Endodermal cell (in vitro differentiated cells): ENCODE measurements around the gene CHP2. TPM values are rescaled to one million over a fixed set of nuclear protein-coding genes. Genes with fewer than 3 reads are reported as not detected.

ENCODE experiments used
- DNase-seq: peaks from one replicate; pipeline ENCODE4 v3.0.0-alpha.2; 2017
- H3K27ac ChIP-seq: 2 replicates; pipeline ENCODE4 v1.5.1; 2013; ENCODE audit warnings: mild to moderate bottlenecking, low read depth, low read length, moderate library complexity
- H3K27me3 ChIP-seq: 2 replicates; pipeline ENCODE4 v1.6.1; 2013; ENCODE audit warnings: mild to moderate bottlenecking, low read length, moderate library complexity; ENCODE audit not compliant: insufficient read depth, control insufficient read depth, poor library complexity, severe bottlenecking
- H3K36me3 ChIP-seq: 2 replicates; pipeline ENCODE4 v1.7.0; 2013; ENCODE audit warnings: mild to moderate bottlenecking, low read length, moderate library complexity; ENCODE audit not compliant: control insufficient read depth, insufficient read depth
- H3K4me1 ChIP-seq: one replicate; pipeline ENCODE4 v1.7.0; 2013; ENCODE audit warnings: low read length; ENCODE audit not compliant: control insufficient read depth, insufficient read depth
- H3K4me3 ChIP-seq: 2 replicates; pipeline ENCODE4 v1.5.1; 2013; ENCODE audit warnings: mild to moderate bottlenecking, low read length, moderate library complexity
- H3K9ac ChIP-seq: 2 replicates; pipeline ENCODE4 v1.6.1; 2013; ENCODE audit warnings: mild to moderate bottlenecking, low read length, moderate library complexity; ENCODE audit not compliant: poor library complexity, severe bottlenecking; ENCODE audit errors: extremely low read depth
- H3K9me3 ChIP-seq: 2 replicates; pipeline ENCODE4 v1.6.1; 2013; ENCODE audit warnings: mild to moderate bottlenecking, low read length, moderate library complexity; ENCODE audit not compliant: control insufficient read depth
- H3K27ac Mint-ChIP-seq: 2 replicates; pipeline ENCODE4 v1.8.0; 2020; ENCODE audit warnings: mixed read lengths
- H3K27me3 Mint-ChIP-seq: 2 replicates; pipeline ENCODE4 v1.8.0; 2021; ENCODE audit warnings: mild to moderate bottlenecking, mixed read lengths; ENCODE audit not compliant: insufficient read depth
- H3K36me3 Mint-ChIP-seq: 2 replicates; pipeline ENCODE4 v1.8.0; 2020; ENCODE audit warnings: low read depth, mixed read lengths
- H3K4me1 Mint-ChIP-seq: 2 replicates; pipeline ENCODE4 v1.8.0; 2020; ENCODE audit warnings: mixed read lengths
- H3K4me3 Mint-ChIP-seq: 2 replicates; pipeline ENCODE4 v1.8.0; 2020; ENCODE audit warnings: mild to moderate bottlenecking, moderate library complexity, mixed read lengths
- H3K9me3 Mint-ChIP-seq: 2 replicates; pipeline ENCODE4 v1.8.0; 2020; ENCODE audit warnings: mild to moderate bottlenecking, mixed read lengths
- CTCF ChIP-seq: fragments of 200-600 bp; sonication (generic); conservative IDR thresholded peaks from 2 replicates; pipeline ENCODE4 v1.5.0; 2021; ENCODE audit warnings: antibody characterized with exemption, mild to moderate bottlenecking
- WGBS, 2 experiments: methylation state at CpG; one replicate each; pipeline versions ENCODE4 v1.1.5 to v1.1.7; 2013; ENCODE audit warnings: missing lambda C conversion rate in 2 of 2, mixed read lengths in 1 of 2; ENCODE audit not compliant: insufficient coverage in 1 of 2, insufficient read length in 1 of 2; 5-methylcytosine and 5-hydroxymethylcytosine counted together
- total RNA-seq, 2 donors: library from RNA; stranded (reverse); fragmentation: NEBNext Ultra II Directional in 1 of 2; extraction: Animal tissue kit (Norgen Biotek cat#: 25700) in 1 of 2; gene quantifications; 2 replicates in 1 of 2; 3 replicates in 1 of 2; pipeline ENCODE4 v1.2.1, GENCODE V29; 2021

CHP2 gene
- total RNA-seq, 2 donors from 2014 or later, result 0.46 to 1.2 TPM

GRCh38 chr16:23784811-23785447, 30.1 kb downstream of the CHP2 start:
- Histone ChIP-seq H3K36me3 (no peaks in the 10 kb centered on the region), H3K9ac (no peak overlapping the region), H3K27ac (no peak overlapping the region), H3K9me3 (no peaks in the 10 kb centered on the region), H3K4me1 (no peaks in the 10 kb centered on the region), H3K4me3 (no peak overlapping the region), H3K27me3 (no peaks in the 10 kb centered on the region)
- H3K4me1 Mint-ChIP-seq, result peaks cover 38% of the 10 kb centered on the region
- H3K27ac Mint-ChIP-seq, result no peak overlapping the region
- DNase-seq, result peak; percentile 60
- 75 to 94% methylated on average over 2 to 4 of the region's 4 CpGs for WGBS, 2 experiments
- TF ChIP-seq CTCF, result no peak
- no peaks in the 10 kb centered on the region for H3K36me3 Mint-ChIP-seq
- peaks cover 6% of the 10 kb centered on the region for H3K9me3 Mint-ChIP-seq
- H3K4me3 Mint-ChIP-seq, result no peak overlapping the region
- no peaks in the 10 kb centered on the region for H3K27me3 Mint-ChIP-seq

GRCh38 chr16:23785842-23786241, 31.0 kb downstream of the CHP2 start:
- Mint-ChIP-seq H3K27ac (no peak overlapping the region), H3K4me3 (no peak overlapping the region), H3K36me3 (no peaks in the 10 kb centered on the region), H3K27me3 (no peaks in the 10 kb centered on the region), H3K9me3 (peaks cover 6% of the 10 kb centered on the region), H3K4me1 (peaks cover 38% of the 10 kb centered on the region)
- no peak for DNase-seq
- Histone ChIP-seq H3K27ac (no peak overlapping the region), H3K36me3 (no peaks in the 10 kb centered on the region), H3K4me1 (no peaks in the 10 kb centered on the region), H3K9me3 (no peaks in the 10 kb centered on the region), H3K27me3 (no peaks in the 10 kb centered on the region), H3K4me3 (no peak overlapping the region), H3K9ac (no peak overlapping the region)
- WGBS, 2 experiments, result 90 to 96% methylated on average over 4 of the region's 4 CpGs
- TF ChIP-seq CTCF, result no peak

GRCh38 chr16:23786964-23787561, 32.2 kb downstream of the CHP2 start:
- WGBS, 2 experiments, result 42 to 47% methylated on average over 3 to 6 of the region's 6 CpGs
- Histone ChIP-seq H3K9me3 (no peaks in the 10 kb centered on the region), H3K4me3 (no peak overlapping the region), H3K4me1 (no peaks in the 10 kb centered on the region), H3K27ac (no peak overlapping the region), H3K9ac (no peak overlapping the region), H3K36me3 (no peaks in the 10 kb centered on the region), H3K27me3 (no peaks in the 10 kb centered on the region)
- no peaks in the 10 kb centered on the region for H3K27me3 Mint-ChIP-seq
- no peak overlapping the region for H3K4me3 Mint-ChIP-seq
- no peak for TF ChIP-seq CTCF
- H3K4me1 Mint-ChIP-seq, result peaks cover 38% of the 10 kb centered on the region
- H3K9me3 Mint-ChIP-seq, result peaks cover 6% of the 10 kb centered on the region
- H3K27ac Mint-ChIP-seq, result no peak overlapping the region
- peak; percentile 83 for DNase-seq
- no peaks in the 10 kb centered on the region for H3K36me3 Mint-ChIP-seq
